Endothelial cell of umbilical vein (primary cell): Measurements from ENCODE around the gene NT5DC4. TPM values are rescaled to one million over a fixed set of nuclear protein-coding genes. Genes with fewer than 3 reads are reported as not detected.

Source experiments
- BruUV-seq: library from RNA; stranded (reverse); fragments of 400-500 nt; replicated peaks from 2 replicates; lab custom pipeline; 2021; lab: Mats Ljungman, UMichigan
- CTCF ChIA-PET: fragments of 300-600, 350-600 bp; sonication (Branson Sonifier 250); formaldehyde crosslinking; loops from one replicate; lab custom pipeline; 2021; ENCODE audit warnings: antibody characterized with exemption, inconsistent platforms; lab: Charles Lee
- POLR2A ChIA-PET: fragments of 300-600, 350-600 bp; sonication (Branson Sonifier 250); formaldehyde crosslinking; loops from one replicate; lab custom pipeline; 2021; ENCODE audit warnings: antibody characterized with exemption, inconsistent platforms; lab: Charles Lee
- DNase-seq: peaks from one replicate; pipeline ENCODE4 v3.0.0-alpha.2; 2011; ENCODE audit warnings: low read depth, low spot score
- FAIRE-seq: peaks from 2 replicates; lab custom pipeline; 2011; peaks lifted over from hg19 to GRCh38; lab: Jason Lieb, UNC
- H2AFZ ChIP-seq: 2 replicates; pipeline ENCODE4 v1.6.0; 2012; ENCODE audit warnings: low read depth, low read length, control low read depth, inconsistent platforms
- H3K27ac ChIP-seq: 2 replicates; pipeline ENCODE4 v1.5.1; 2011; ENCODE audit warnings: low read depth, mild to moderate bottlenecking, control low read depth, low read length, moderate library complexity; ENCODE audit not compliant: insufficient read depth
- H3K27me3 ChIP-seq, 2 experiments: 2 replicates each; pipeline versions ENCODE4 v1.6.0 to v1.6.1; 2011; ENCODE audit warnings: low read length in 2 of 2, mixed read lengths in 1 of 2; ENCODE audit not compliant: control insufficient read depth in 2 of 2, insufficient read depth in 2 of 2
- H3K36me3 ChIP-seq, 2 experiments: 2 replicates in 1 of 2; 3 replicates in 1 of 2; pipeline ENCODE4 v1.5.1; 2011; ENCODE audit warnings: low read length in 2 of 2, mild to moderate bottlenecking in 1 of 2, moderate library complexity in 1 of 2; ENCODE audit not compliant: control insufficient read depth in 2 of 2, insufficient read depth in 2 of 2; ENCODE audit errors: extremely low read depth in 1 of 2
- H3K4me1 ChIP-seq: 3 replicates; pipeline ENCODE4 v1.5.1; 2011; ENCODE audit warnings: mild to moderate bottlenecking, low read length; ENCODE audit not compliant: control insufficient read depth, insufficient read depth; ENCODE audit errors: extremely low read depth
- H3K4me2 ChIP-seq: 2 replicates; pipeline ENCODE4 v1.6.1; 2011; ENCODE audit warnings: low read length, control low read depth, mixed read lengths; ENCODE audit not compliant: insufficient read depth
- H3K4me3 ChIP-seq, 3 experiments: fragments of 200-600 bp in 1 of 3; sonication (generic), shearing (Covaris generic) in 1 of 3; replicated peaks in 1 of 3; 2 replicates each; pipeline ENCODE4 v1.5.1; 2011 to 2016; ENCODE audit warnings: control low read depth in 3 of 3, low read length in 3 of 3, mild to moderate bottlenecking in 2 of 3, inconsistent platforms in 1 of 3, low read depth in 1 of 3, moderate library complexity in 1 of 3; ENCODE audit not compliant: insufficient read depth in 1 of 3
- H3K79me2 ChIP-seq: 2 replicates; pipeline ENCODE4 v1.6.0; 2012; ENCODE audit warnings: low read length, inconsistent platforms; ENCODE audit not compliant: control insufficient read depth, insufficient read depth
- H3K9ac ChIP-seq: replicated peaks from 2 replicates; pipeline ENCODE3; 2011; ENCODE audit warnings: low read length, control low read depth; ENCODE audit not compliant: insufficient read depth; ENCODE audit errors: extremely low read depth
- H3K9me1 ChIP-seq: replicated peaks from 3 replicates; pipeline ENCODE4 v1.6.0; 2011; ENCODE audit warnings: mild to moderate bottlenecking, low read length; ENCODE audit not compliant: control insufficient read depth, insufficient read depth; ENCODE audit errors: extremely low read depth
- H3K9me3 ChIP-seq: replicated peaks from 2 replicates; pipeline ENCODE4 v1.5.1; 2012; ENCODE audit warnings: low read length, inconsistent platforms; ENCODE audit not compliant: control insufficient read depth, insufficient read depth
- H4K20me1 ChIP-seq: replicated peaks from 2 replicates; pipeline ENCODE3; 2011; ENCODE audit warnings: mild to moderate bottlenecking, low read length; ENCODE audit not compliant: control insufficient read depth, insufficient read depth; ENCODE audit errors: extremely low read depth
- CTCF ChIP-seq, 2 donors: IDR thresholded peaks; 1 replicate in 1 of 2; 2 replicates in 1 of 2; pipeline ENCODE4 v1.5.1; 2011; ENCODE audit warnings: low read length in 2 of 2, mild to moderate bottlenecking in 2 of 2, moderate library complexity in 2 of 2, control low read depth in 1 of 2, inconsistent platforms in 1 of 2, low read depth in 1 of 2; ENCODE audit not compliant: insufficient read depth in 1 of 2; ENCODE audit errors: extremely low read depth in 1 of 2
- EZH2 ChIP-seq: IDR thresholded peaks from 2 replicates; pipeline ENCODE4 v1.6.1; 2012; ENCODE audit warnings: borderline replicate concordance, low read depth, mild to moderate bottlenecking, moderate library complexity, low read length, inconsistent platforms; ENCODE audit not compliant: severe bottlenecking
- FOS ChIP-seq: IDR thresholded peaks from 2 replicates; pipeline ENCODE4 v1.6.1; 2011; ENCODE audit warnings: mild to moderate bottlenecking, low read length, moderate library complexity, borderline replicate concordance; ENCODE audit not compliant: insufficient read depth
- GATA2 ChIP-seq: IDR thresholded peaks from 2 replicates; pipeline ENCODE4 v1.7.0; 2011; ENCODE audit warnings: low read depth, mild to moderate bottlenecking, moderate library complexity, mixed read lengths, low read length; ENCODE audit not compliant: insufficient read length, insufficient read depth
- JUN ChIP-seq: IDR thresholded peaks from 2 replicates; pipeline ENCODE4 v1.6.1; 2011; ENCODE audit warnings: borderline replicate concordance, low read depth; ENCODE audit not compliant: insufficient read length, insufficient read depth
- MAX ChIP-seq: IDR thresholded peaks from 2 replicates; pipeline ENCODE4 v1.6.1; 2011; ENCODE audit not compliant: insufficient read depth, insufficient read length
- MYC ChIP-seq: IDR thresholded peaks from one replicate; pipeline ENCODE4 v1.6.1; 2011; ENCODE audit warnings: mild to moderate bottlenecking, low read depth, low read length
- POLR2A ChIP-seq: IDR thresholded peaks from 2 replicates; pipeline ENCODE4 v1.6.1; 2012; ENCODE audit warnings: low read depth, mild to moderate bottlenecking, control low read depth, low read length
- POLR2AphosphoS5 ChIP-seq: IDR thresholded peaks from 2 replicates; pipeline ENCODE4 v1.6.1; 2012; ENCODE audit warnings: low read depth, mild to moderate bottlenecking, control low read depth, low read length, moderate library complexity; ENCODE audit not compliant: insufficient read depth
- dilution Hi-C: fragments of 300-500 bp; cut with MboI; formaldehyde crosslinking; loops from one replicate; pipeline ENCODE4 v1.15.0; 2019; ENCODE audit warnings: low sequenced_read_pairs; ENCODE audit not compliant: extremely low pct_ligation_motif_present
- intact Hi-C: fragments of 100-400 bp; cut with micrococcal nuclease; formaldehyde crosslinking; loops from one replicate; pipeline ENCODE4 v1.10.0; 2022
- polyA plus RNA-seq, 4 experiments: library from polyadenylated mRNA; depleted of rRNA in 3 of 4; stranded (reverse) in 3 of 4; unstranded in 1 of 4; fragments of >200 nt; gene quantifications; 2 replicates each; pipeline versions ENCODE4 v1.2.1 to v1.2.3, GENCODE V29; 2011 to 2012; ENCODE audit warnings: missing spikeins in 1 of 4
- total RNA-seq: library from RNA; stranded (reverse); gene quantifications from 2 replicates; pipeline ENCODE4 v1.2.3, GENCODE V29; 2021

Gene NT5DC4
- total and polyA plus RNA-seq, 2 donors (not counting 3 experiments of a cell fraction or from before 2014, with no cell fraction given): not detected

GRCh38 chr2:112699984-112700667 is 20.7 kb upstream of the NT5DC4 start:
- intact Hi-C loops: no loop called here
- Histone ChIP-seq H3K27ac (no peak overlapping the region), H3K4me1 (no peaks in the 10 kb centered on the region), H4K20me1 (no peaks in the 10 kb centered on the region), H3K9me1 (no peaks in the 10 kb centered on the region), H3K4me3 (no peak overlapping the region), H3K9me3 (no peaks in the 10 kb centered on the region), H3K27me3 (peaks cover 0 to 2% of the 10 kb centered on the region in 2 experiments), H3K79me2 (no peaks in the 10 kb centered on the region), H3K36me3 (no peaks in the 10 kb centered on the region), H2AFZ (no peak overlapping the region), H3K4me2 (no peak overlapping the region), H3K9ac (no peak overlapping the region)
- DNase-seq (no peak), FAIRE-seq (no peak)
- TF ChIP-seq GATA2: no peak
- TF ChIP-seq MAX: no peak
- TF ChIP-seq POLR2A: no peak
- no peak for TF ChIP-seq POLR2AphosphoS5
- TF ChIP-seq EZH2: no peak
- no peak for TF ChIP-seq JUN
- TF ChIP-seq FOS: no peak
- TF ChIP-seq CTCF (IDR thresholded peaks at IDR 0.05; ENCODE audit: extremely low read depth in 1 of 2, insufficient read depth in 1 of 2, low read depth in 1 of 2, low read length in 2 of 2): no peak
- TF ChIP-seq MYC: no peak
- no TSS peak for BruUV-seq
- dilution Hi-C loops: no loop called here
- CTCF ChIA-PET: no interaction called here
- POLR2A ChIA-PET: no interaction called here
